Measurements from ENCODE around the gene RFX4.
"Not testable (repeated sequence)": the region's sequence is repeated elsewhere in the genome, so short reads cannot be mapped to it uniquely, and the experiment has no call there.

RFX4 gene

DNA sequence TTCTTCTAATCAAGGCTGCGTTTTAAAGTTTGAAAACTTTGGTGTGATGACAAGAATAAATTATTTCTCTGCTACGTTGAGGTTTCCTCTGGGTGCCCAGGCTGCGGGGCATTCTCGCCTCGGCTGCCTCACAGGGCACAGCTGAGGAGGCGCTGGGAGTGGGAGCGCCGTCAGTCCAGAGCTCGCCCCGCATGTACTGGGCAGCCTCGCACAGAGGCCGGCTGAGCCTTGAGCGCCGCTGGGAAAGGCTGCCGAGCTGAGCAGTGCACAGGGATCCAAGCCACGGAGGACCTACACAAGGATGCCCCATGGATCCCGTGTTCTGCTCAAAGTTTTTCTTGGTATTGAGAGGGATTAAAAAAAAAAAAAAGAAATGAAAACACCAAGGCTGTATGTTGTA is 11.6 kb downstream of the RFX4 start:
- DNase-seq (ENCODE audit: low read depth): no peak

DNA sequence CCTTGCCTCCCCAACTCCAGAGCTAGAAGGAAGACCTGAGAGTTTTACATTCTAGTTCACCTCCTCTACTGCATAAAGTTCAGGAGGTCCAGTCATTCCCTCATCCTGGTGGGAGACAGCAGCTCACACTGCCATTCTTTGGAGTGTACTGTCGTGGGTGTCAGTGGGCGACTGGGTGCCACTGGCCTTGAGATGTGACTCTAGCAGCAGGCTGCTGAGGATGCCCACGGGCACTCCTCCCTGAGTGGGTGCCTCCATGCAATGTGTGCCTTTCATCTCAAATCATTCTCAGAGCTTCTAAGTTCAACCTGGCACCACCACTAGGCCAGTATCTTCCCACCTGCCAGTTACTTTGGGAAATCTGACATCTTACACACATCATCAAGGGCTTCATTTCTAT is 12.5 kb downstream of the RFX4 start:
- no peak for DNase-seq (ENCODE audit: low read depth)

GRCh38 chr12:106598003-106598402 is 15.2 kb downstream of the RFX4 start:
- DNase-seq (ENCODE audit: low read depth): no peak

GRCh38 chr12:106599302-106599701 is 16.5 kb downstream of the RFX4 start:
- no peak for DNase-seq (ENCODE audit: low read depth)

- no peak for DNase-seq (ENCODE audit: low read depth)
These were observed 17.7 kb downstream of the RFX4 start for GRCh38 chr12:106600503-106600902.

GRCh38 chr12:106601031-106601430 is 18.2 kb downstream of the RFX4 start:
- DNase-seq (ENCODE audit: low read depth): no peak

- no peak for DNase-seq (ENCODE audit: low read depth)
These were observed 18.7 kb downstream of the RFX4 start for GRCh38 chr12:106601496-106601895.

- DNase-seq (ENCODE audit: low read depth): no peak
These were observed 19.3 kb downstream of the RFX4 start for GRCh38 chr12:106602076-106602475.

DNA sequence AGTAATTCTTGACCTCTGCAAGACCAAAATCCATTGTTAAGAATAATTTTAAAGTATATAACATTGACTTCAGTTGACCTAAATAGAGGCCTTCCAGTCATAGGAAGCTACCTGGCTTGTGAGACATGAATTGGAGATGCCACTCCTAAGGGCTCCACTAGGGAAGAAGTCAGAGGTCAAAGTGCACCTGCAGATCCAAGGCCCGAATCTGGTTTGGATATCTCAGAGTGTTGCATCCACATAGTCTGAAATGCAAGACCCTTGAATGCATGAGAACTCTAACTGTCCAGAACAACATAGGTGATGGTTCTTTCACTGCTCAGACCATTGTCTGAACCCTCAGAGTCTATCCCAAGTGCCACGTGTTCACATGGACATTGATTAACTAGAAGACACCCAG is 22.4 kb downstream of the RFX4 start:
- DNase-seq (ENCODE audit: low read depth): no peak

- DNase-seq (ENCODE audit: low read depth): not testable (repeated sequence)
These were observed 37.8 kb downstream of the RFX4 start for GRCh38 chr12:106620588-106620987.

DNA sequence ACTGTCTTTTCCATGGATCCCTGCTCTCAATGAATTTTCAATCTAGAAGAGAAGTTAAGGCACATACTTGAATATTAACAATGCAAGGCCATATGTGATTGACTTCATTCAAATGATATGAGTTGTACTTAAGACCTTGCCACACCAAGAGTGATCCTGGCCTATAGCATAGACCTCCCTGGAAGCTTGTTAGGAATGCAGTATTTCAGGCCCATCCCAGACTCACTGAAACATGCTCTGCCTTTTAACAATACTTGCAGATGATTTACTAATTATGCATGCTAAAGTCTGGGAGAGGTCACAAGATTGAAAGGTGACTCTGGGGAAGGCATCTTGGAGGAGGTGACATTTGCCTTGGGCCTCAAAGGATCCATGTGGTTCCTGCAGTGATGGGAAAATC is 43.2 kb downstream of the RFX4 start:
- DNase-seq (ENCODE audit: low read depth): no peak

GRCh38 chr12:106629797-106630659 is 47.2 kb downstream of the RFX4 start:
- DNase-seq (ENCODE audit: low read depth): no peak

DNA sequence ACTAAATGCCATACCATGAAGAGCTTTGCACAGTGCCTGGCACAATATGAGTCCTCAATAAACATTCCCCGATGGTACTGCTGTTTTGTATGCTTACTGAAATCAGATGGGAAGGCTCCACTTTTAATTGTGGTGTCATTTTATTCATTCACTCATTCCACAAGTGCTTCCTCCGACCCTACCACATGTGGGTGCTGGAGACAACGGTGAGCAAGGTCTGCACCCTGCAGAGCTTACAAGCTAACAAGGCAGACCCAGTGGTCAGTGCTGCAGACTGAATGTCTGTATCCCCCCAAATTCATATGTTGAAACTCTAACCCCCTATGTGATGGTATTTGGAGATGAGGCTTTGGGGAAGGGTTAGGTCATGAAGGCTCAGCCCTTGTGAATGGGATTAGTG is 48.3 kb downstream of the RFX4 start:
- no peak for DNase-seq (ENCODE audit: low read depth)

DNA sequence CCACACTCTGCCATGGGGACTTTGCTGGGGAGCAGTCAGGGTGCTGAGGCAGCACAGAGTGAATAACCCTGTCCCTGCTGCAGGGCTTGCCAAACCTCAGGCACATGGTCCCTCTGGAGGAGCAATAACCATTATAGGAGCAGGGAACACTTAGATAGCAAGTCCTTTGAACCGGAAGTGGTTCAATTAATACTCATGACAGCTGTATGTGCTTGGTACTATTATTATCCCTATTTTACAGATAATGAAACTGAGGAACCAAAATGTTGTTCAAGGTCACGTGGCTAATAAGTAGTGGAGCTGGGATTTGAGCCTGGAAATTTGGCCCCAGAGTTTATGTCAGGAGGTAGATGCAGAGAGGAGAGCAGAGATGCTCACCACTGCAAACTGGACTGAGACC is 49.0 kb downstream of the RFX4 start:
- no peak for DNase-seq (ENCODE audit: low read depth)

DNA sequence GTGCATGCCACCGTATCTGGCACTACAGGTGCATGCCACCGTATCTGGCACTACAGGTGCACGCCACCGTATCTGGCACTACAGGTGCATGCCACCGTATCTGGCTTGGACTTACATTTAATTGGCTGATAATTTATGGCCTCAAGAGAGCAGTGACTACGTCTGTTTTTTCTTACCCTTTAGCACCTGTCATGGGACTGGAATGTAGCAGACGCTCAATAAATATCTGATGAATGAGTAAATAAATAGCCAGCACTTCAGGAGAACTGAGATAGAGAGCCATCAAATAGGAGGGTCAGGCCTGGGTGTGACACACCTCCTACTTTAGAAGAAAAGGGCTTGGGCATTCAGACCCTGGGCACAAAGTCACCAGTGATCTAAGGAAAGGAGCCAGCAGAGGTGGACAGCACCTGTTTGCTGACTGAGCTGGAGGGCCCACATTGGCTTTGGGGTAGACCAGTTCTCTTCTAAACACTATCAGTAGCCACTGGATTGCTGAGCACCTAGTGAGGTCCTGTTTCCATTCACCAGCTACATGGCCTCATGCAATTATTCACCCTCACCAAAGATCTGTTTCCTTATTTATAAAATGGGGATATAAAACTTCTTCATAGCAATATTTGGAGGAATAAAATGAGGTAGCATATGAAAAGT is 50.1 kb downstream of the RFX4 start:
- DNase-seq (ENCODE audit: low read depth): no peak

GRCh38 chr12:106633451-106633823 is 50.6 kb downstream of the RFX4 start:
- peak; percentile 37 for DNase-seq (ENCODE audit: low read depth)

DNA sequence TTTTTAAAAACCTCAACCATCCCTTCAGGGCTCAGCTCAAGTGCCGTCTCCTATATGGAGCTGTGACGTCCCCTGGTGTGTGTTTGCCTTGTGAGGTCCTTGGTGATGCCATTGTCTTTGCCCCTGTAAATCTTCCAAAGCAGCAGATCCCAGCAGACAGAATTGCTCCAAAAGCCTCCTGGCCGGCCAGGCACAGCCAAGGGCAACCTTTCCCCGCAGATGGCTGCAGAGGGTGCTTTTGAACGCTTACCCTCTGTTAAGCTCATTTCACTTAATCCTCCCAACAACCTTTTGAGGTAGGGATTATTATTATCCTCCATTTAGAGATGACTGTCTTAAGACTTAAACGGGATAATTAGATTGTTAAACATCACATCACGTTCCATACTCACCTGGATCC is 51.4 kb downstream of the RFX4 start:
- DNase-seq (ENCODE audit: low read depth): no peak

GRCh38 chr12:106643000-106643399 is 60.2 kb downstream of the RFX4 start:
- DNase-seq (ENCODE audit: low read depth): no peak

DNA sequence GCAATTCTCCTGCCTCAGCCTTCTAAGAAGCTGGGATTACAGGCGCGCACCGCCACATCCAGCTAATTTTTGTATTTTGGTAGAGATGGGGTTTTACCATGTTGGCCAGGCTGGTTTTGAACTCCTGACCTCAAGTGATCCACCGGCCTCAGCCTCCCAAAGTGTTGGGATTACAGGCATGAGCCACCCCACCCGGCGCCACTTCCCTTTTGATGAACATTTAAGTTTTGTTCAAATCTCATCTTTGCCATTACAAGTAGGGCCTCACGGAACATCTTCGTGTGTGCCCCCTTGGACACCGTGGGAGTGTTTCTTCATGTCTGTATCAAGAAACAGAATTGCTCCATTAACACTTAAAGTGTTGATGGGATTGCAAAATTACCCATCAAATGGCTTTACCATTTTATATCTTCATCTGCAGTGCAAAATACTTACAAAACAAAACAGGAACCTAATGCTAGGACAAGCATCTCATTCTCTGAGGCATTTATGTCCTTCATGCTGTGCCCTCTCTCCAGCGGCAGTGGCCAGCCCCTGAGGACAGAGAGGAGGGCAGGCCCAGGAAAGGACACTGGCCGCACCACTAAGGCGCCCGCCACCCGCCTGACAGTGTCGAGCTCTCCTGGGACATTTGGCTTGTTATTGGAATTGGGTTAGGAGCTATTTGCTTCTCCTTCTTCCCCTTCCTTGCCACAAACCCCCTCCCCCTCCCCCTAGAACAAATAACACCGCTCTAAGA is 61.7 kb downstream of the RFX4 start:
- no peak for DNase-seq (ENCODE audit: low read depth)

DNA sequence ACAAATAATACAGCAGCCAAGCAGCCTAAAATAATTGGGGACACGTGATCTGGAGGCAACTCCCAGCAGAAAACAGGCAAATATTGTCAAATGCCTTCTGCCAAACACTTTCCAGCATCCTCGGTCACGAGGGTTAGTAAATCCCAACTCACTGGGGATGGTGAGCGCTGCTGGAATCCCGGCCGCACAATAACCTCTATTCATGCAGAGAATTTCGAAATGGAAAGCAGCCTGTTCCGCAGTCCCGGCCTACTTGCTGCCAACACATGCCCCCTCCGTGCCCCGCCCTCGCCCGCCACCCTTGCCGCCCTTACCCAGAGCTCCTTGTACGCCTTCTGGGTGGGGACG is 62.2 kb downstream of the RFX4 start:
- no peak for DNase-seq (ENCODE audit: low read depth)

- DNase-seq (ENCODE audit: low read depth): no peak
These were observed 62.9 kb downstream of the RFX4 start for GRCh38 chr12:106645465-106646330.

DNA sequence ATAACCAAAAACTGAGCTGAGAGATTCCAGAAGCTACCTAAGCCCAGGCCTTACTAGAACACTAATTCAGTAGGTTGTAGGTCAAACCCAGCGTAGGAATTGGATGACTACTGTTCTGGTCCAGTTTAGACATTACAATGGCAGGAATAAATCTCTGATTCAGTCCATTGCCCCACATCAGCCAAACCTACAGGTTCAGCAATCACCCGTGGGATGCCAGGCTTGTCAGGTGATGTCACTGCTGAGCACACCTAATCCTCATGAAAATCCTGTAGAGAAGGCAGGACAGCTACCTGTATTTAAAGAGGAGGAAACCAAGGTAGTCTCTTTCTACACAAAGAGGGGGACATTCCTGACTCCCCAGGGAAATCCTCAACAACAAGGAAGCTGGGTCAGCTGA is 63.7 kb downstream of the RFX4 start:
- DNase-seq (ENCODE audit: low read depth): no peak
